HepG2 (cell line): ENCODE results near the gene NRN1L. TPM values are rescaled to one million over a fixed set of nuclear protein-coding genes. Genes with fewer than 3 reads are reported as not detected.

ENCODE experiments used
- SRSF9 ChIP-seq: fragments of 200-400 bp; formaldehyde crosslinking; IDR thresholded peaks from 2 replicates; pipeline ENCODE4 v1.6.1; 2018; ENCODE audit warnings: borderline replicate concordance, mild to moderate bottlenecking, low read depth, low read length; ENCODE audit not compliant: insufficient read depth, poor library complexity, severe bottlenecking
- ZBTB20 ChIP-seq: sonication (generic); formaldehyde crosslinking; IDR thresholded peaks from 2 replicates; pipeline ENCODE4 v1.8.1; 2023; ENCODE audit warnings: missing genetic modification reagents, low read depth, mild to moderate bottlenecking, borderline replicate concordance
- ZNF547 ChIP-seq: sonication (generic); formaldehyde crosslinking; IDR thresholded peaks from 2 replicates; pipeline ENCODE4 v1.5.1; 2020; ENCODE audit warnings: mild to moderate bottlenecking, missing genetic modification reagents
- ZNF850 ChIP-seq: sonication (generic); formaldehyde crosslinking; conservative IDR thresholded peaks from 2 replicates; pipeline ENCODE4 v1.9.0; 2021; ENCODE audit warnings: mild to moderate bottlenecking, missing genetic modification reagents
- polyA plus RNA-seq, 8 experiments: library from polyadenylated mRNA; depleted of rRNA in 3 of 8; stranded (reverse) in 7 of 8; unstranded in 1 of 8; fragments of >200 nt; fragmentation: Illumina TruSeq in 4 of 8; extraction: Trizol in 4 of 8; gene quantifications; 2 replicates each; pipeline versions ENCODE4 v1.2.1 to v1.2.3, GENCODE V29; 2011 to 2016; ENCODE audit warnings: low read depth in 4 of 8, missing spikeins in 1 of 8, mixed read lengths in 1 of 8; ENCODE audit not compliant: insufficient read depth in 1 of 8
- total RNA-seq, 5 experiments: library from RNA; depleted of rRNA; stranded (reverse); fragments of >200 nt; fragmentation: Illumina TruSeq; extraction: Trizol; gene quantifications; 2 replicates each; pipeline ENCODE4 v1.2.3, GENCODE V29; 2016; ENCODE audit warnings: low read depth in 1 of 5
- TF ChIP-seq, protein P1 (sequence below), 2 experiments: fragments of 450-650 bp in 1 of 2; sonication (generic) in 1 of 2; formaldehyde crosslinking in 1 of 2; IDR thresholded peaks; 2 replicates each; pipeline versions ENCODE4 v1.6.1 to v1.8.0; 2016 to 2022; ENCODE audit warnings: antibody characterized with exemption in 1 of 2, mild to moderate bottlenecking in 1 of 2, missing genetic modification reagents in 1 of 2
- TF ChIP-seq, protein P2 (sequence below): sonication (generic); formaldehyde crosslinking; IDR thresholded peaks from 2 replicates; pipeline ENCODE4 v1.4.0; 2020; ENCODE audit warnings: missing genetic modification reagents, borderline replicate concordance
- TF ChIP-seq, protein P3 (sequence below): sonication (generic); formaldehyde crosslinking; IDR thresholded peaks from 2 replicates; pipeline ENCODE4 v1.4.0; 2020; ENCODE audit warnings: missing genetic modification reagents

The NRN1L gene
- total and polyA plus RNA-seq, 2 of the 13 experiments (the other 11 are each of a cell fraction or from before 2014, with no cell fraction given), result 0.53 to 1.2 TPM

DNA sequence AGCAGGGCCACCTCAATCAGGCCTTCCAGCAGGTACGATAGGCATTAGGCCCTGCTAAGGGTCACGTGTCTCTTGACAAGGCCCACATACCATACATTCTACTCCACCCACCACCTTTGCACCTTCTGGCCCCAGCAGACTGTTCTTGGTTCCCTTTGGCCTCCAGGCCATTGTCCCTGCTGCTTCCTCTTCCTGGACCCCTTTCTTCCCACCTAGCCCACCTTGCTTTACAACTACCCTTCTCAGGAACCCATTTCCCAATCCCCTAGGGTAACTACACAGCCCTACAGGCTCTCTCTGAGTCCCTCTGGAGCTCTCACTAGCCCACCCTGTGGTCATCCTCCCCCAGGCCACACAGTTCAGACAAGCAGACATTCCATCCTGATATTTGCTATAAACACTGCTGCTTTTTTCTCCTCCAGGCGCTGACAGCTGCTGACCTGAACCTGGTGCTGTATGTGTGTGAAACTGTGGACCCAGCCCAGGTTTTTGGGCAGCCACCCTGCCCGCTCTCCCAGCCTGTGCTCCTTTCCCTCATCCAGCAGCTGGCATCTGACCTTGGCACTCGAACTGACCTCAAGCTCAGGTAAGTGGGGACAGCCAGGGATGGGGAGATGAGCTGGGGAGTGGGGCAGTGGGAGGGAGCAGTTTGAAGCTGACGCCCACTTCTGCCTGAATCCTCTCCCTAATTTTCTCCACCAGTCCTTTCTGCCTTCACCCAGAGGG is 1.4 kb upstream of the NRN1L start (continued):
- TF ChIP-seq, protein P1, sequence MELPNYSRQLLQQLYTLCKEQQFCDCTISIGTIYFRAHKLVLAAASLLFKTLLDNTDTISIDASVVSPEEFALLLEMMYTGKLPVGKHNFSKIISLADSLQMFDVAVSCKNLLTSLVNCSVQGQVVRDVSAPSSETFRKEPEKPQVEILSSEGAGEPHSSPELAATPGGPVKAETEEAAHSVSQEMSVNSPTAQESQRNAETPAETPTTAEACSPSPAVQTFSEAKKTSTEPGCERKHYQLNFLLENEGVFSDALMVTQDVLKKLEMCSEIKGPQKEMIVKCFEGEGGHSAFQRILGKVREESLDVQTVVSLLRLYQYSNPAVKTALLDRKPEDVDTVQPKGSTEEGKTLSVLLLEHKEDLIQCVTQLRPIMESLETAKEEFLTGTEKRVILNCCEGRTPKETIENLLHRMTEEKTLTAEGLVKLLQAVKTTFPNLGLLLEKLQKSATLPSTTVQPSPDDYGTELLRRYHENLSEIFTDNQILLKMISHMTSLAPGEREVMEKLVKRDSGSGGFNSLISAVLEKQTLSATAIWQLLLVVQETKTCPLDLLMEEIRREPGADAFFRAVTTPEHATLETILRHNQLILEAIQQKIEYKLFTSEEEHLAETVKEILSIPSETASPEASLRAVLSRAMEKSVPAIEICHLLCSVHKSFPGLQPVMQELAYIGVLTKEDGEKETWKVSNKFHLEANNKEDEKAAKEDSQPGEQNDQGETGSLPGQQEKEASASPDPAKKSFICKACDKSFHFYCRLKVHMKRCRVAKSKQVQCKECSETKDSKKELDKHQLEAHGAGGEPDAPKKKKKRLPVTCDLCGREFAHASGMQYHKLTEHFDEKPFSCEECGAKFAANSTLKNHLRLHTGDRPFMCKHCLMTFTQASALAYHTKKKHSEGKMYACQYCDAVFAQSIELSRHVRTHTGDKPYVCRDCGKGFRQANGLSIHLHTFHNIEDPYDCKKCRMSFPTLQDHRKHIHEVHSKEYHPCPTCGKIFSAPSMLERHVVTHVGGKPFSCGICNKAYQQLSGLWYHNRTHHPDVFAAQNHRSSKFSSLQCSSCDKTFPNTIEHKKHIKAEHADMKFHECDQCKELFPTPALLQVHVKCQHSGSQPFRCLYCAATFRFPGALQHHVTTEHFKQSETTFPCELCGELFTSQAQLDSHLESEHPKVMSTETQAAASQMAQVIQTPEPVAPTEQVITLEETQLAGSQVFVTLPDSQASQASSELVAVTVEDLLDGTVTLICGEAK (IDR thresholded peaks at IDR 0.05), result no peak
- TF ChIP-seq, protein P1 (CRISPR knock-in tag; IDR thresholded peaks at IDR 0.05), result no peak
- TF ChIP-seq, protein P2, sequence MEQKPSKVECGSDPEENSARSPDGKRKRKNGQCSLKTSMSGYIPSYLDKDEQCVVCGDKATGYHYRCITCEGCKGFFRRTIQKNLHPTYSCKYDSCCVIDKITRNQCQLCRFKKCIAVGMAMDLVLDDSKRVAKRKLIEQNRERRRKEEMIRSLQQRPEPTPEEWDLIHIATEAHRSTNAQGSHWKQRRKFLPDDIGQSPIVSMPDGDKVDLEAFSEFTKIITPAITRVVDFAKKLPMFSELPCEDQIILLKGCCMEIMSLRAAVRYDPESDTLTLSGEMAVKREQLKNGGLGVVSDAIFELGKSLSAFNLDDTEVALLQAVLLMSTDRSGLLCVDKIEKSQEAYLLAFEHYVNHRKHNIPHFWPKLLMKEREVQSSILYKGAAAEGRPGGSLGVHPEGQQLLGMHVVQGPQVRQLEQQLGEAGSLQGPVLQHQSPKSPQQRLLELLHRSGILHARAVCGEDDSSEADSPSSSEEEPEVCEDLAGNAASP (CRISPR knock-in tag), result no peak
- TF ChIP-seq ZNF547 (CRISPR knock-in tag) (no peak), SRSF9 (no peak), ZBTB20 (CRISPR knock-in tag) (no peak), ZNF850 (CRISPR knock-in tag) (no peak)
- TF ChIP-seq, protein P3, sequence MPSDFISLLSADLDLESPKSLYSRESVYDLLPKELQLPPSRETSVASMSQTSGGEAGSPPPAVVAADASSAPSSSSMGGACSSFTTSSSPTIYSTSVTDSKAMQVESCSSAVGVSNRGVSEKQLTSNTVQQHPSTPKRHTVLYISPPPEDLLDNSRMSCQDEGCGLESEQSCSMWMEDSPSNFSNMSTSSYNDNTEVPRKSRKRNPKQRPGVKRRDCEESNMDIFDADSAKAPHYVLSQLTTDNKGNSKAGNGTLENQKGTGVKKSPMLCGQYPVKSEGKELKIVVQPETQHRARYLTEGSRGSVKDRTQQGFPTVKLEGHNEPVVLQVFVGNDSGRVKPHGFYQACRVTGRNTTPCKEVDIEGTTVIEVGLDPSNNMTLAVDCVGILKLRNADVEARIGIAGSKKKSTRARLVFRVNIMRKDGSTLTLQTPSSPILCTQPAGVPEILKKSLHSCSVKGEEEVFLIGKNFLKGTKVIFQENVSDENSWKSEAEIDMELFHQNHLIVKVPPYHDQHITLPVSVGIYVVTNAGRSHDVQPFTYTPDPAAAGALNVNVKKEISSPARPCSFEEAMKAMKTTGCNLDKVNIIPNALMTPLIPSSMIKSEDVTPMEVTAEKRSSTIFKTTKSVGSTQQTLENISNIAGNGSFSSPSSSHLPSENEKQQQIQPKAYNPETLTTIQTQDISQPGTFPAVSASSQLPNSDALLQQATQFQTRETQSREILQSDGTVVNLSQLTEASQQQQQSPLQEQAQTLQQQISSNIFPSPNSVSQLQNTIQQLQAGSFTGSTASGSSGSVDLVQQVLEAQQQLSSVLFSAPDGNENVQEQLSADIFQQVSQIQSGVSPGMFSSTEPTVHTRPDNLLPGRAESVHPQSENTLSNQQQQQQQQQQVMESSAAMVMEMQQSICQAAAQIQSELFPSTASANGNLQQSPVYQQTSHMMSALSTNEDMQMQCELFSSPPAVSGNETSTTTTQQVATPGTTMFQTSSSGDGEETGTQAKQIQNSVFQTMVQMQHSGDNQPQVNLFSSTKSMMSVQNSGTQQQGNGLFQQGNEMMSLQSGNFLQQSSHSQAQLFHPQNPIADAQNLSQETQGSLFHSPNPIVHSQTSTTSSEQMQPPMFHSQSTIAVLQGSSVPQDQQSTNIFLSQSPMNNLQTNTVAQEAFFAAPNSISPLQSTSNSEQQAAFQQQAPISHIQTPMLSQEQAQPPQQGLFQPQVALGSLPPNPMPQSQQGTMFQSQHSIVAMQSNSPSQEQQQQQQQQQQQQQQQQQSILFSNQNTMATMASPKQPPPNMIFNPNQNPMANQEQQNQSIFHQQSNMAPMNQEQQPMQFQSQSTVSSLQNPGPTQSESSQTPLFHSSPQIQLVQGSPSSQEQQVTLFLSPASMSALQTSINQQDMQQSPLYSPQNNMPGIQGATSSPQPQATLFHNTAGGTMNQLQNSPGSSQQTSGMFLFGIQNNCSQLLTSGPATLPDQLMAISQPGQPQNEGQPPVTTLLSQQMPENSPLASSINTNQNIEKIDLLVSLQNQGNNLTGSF (CRISPR knock-in tag), result no peak
